Panc1 (cell line): ENCODE data around the gene EYA2. TPM values are rescaled to one million over a fixed set of nuclear protein-coding genes. Genes with fewer than 3 reads are reported as not detected.

Source experiments
- ATAC-seq: fragments of 200-7000 bp; cut with Tn5 transposase; 2 replicates; pipeline ENCODE4 v1.9.1; 2020; ENCODE audit warnings: mild to moderate bottlenecking, moderate library complexity
- BruUV-seq: library from RNA; stranded (reverse); fragments of 400-500 nt; replicated peaks from 2 replicates; lab custom pipeline; 2021; lab: Mats Ljungman, UMichigan
- CTCF ChIA-PET: fragments of 300-600 bp; sonication (Branson Sonifier 250); formaldehyde crosslinking; loops from one replicate; lab custom pipeline; 2022; ENCODE audit warnings: antibody characterized with exemption; lab: Charles Lee
- POLR2A ChIA-PET: fragments of 300-600 bp; sonication (Branson Sonifier 250); formaldehyde crosslinking; loops from one replicate; lab custom pipeline; 2022; ENCODE audit warnings: antibody characterized with exemption; lab: Charles Lee
- DNase-seq: peaks from one replicate; pipeline ENCODE4 v3.0.0-alpha.2; 2010; ENCODE audit warnings: low read depth, low spot score
- H3K27ac ChIP-seq: 2 replicates; pipeline ENCODE4 v1.5.1; 2011; ENCODE audit warnings: mild to moderate bottlenecking, low read length, inconsistent platforms
- H3K27me3 ChIP-seq: fragments of 200-500 bp; sonication (Bioruptor generic); 2 replicates; pipeline ENCODE4 v1.6.0; 2014; ENCODE audit warnings: low read length, inconsistent platforms; ENCODE audit not compliant: control insufficient read depth, insufficient read depth
- H3K36me3 ChIP-seq: fragments of 200-500 bp; sonication (Bioruptor generic); 2 replicates; pipeline ENCODE4 v1.5.1; 2014; ENCODE audit warnings: inconsistent platforms, mild to moderate bottlenecking, low read length, moderate library complexity; ENCODE audit not compliant: control insufficient read depth, insufficient read depth
- H3K4me1 ChIP-seq: 2 replicates; pipeline ENCODE4 v1.5.1; 2011; ENCODE audit warnings: inconsistent platforms, mild to moderate bottlenecking, low read length, moderate library complexity; ENCODE audit not compliant: control insufficient read depth, insufficient read depth
- H3K4me3 ChIP-seq, 2 experiments: 2 replicates each; pipeline ENCODE4 v1.5.1; 2011 to 2012; ENCODE audit warnings: low read depth in 2 of 2, low read length in 2 of 2, mild to moderate bottlenecking in 2 of 2, inconsistent platforms in 1 of 2, moderate library complexity in 1 of 2
- H3K9me3 ChIP-seq: fragments of 200-500 bp; sonication (Bioruptor generic); 2 replicates; pipeline ENCODE4 v1.5.1; 2014; ENCODE audit warnings: low read depth, mild to moderate bottlenecking, inconsistent platforms, low read length, moderate library complexity; ENCODE audit not compliant: control insufficient read depth, insufficient read depth
- POLR2AphosphoS5 ChIP-seq: IDR thresholded peaks from 2 replicates; pipeline ENCODE4 v1.6.1; 2012; ENCODE audit warnings: mild to moderate bottlenecking, low read depth, low read length, moderate library complexity
- REST ChIP-seq, 2 experiments: IDR thresholded peaks; 2 replicates each; pipeline ENCODE4 v1.6.1; 2011 to 2012; ENCODE audit warnings: low read depth in 2 of 2, control low read depth in 1 of 2, low read length in 1 of 2, mild to moderate bottlenecking in 1 of 2, moderate library complexity in 1 of 2; ENCODE audit not compliant: insufficient read depth in 1 of 2
- SIN3A ChIP-seq: IDR thresholded peaks from 2 replicates; pipeline ENCODE4 v1.6.1; 2012; ENCODE audit warnings: low read depth, mild to moderate bottlenecking, low read length, moderate library complexity, borderline replicate concordance; ENCODE audit not compliant: insufficient read depth
- TCF7L2 ChIP-seq: IDR thresholded peaks from 2 replicates; pipeline ENCODE4 v1.6.1; 2011; ENCODE audit warnings: mild to moderate bottlenecking, low read depth, low read length, inconsistent platforms
- in situ Hi-C: cut with HindIII; loops from 2 replicates; pipeline ENCODE4 v1.10.0; 2016; ENCODE audit warnings: low sequenced_read_pairs, low pct_unique_long_range_greater_than_20kb
- intact Hi-C: fragments of 100-400 bp; cut with micrococcal nuclease; formaldehyde crosslinking; loops from one replicate; pipeline ENCODE4 v1.10.0; 2022; ENCODE audit not compliant: unreplicated experiment
- total RNA-seq: library from RNA; stranded (reverse); gene quantifications from one replicate; pipeline ENCODE4 v1.2.1, GENCODE V29; 2021; ENCODE audit not compliant: unreplicated experiment
- TF ChIP-seq, protein P1 (sequence below): fragments of 450-650 bp; IDR thresholded peaks from 2 replicates; pipeline ENCODE4 v1.5.1; 2017; ENCODE audit warnings: mild to moderate bottlenecking

The EYA2 gene
- total RNA-seq, 1 experiment from 2014 or later = 1.9 TPM

DNA sequence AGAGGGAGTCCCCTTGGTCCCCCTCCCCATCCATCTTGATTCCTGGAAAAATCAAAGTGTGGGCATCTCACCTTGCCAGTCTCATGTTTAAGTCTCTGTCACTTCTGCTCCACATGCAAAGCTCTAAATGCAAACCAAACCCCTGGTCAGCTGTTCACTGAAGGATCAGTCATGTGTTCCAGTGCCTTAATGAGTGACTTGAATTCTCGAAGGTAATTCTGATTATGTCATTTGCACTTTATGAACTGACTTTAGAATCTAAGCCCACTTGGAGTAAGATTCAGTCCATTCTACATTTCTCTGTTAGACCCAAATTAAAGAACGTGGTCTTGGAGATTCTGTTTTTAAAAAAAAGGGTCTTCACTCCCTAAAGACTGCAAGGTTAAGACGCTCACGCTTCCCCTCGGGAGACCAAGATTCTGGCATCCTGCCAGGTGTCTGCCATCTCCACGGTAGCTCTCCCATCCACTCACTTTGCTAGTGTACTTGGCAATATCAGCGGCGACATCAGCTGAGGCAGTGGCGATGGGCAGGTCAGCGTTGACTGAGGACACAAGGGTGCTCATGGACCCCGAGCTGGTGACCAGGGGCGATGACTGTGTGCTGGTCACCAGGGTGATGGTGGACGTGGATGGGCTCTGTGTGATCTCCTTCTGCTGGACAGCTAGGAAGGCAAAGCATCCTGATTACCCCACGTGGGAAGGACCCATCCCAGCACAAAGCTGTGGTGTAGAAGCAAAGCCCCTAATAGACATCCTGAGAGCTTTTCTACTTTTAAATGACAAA, 341.4 kb downstream of the EYA2 start:
- H3K27ac ChIP-seq = no peak overlapping the region
- peaks cover 15% of the 10 kb centered on the region for H3K36me3 ChIP-seq
- H3K4me3 ChIP-seq = no peak overlapping the region
- in situ Hi-C loops = no loop called here
- DNase-seq = no peak
- ChIA-PET POLR2A (interaction anchor here (0.5 kb wide), 1 partner anchor 397 kb away, joined by 5 read pairs; no protein-coding TSS in a partner anchor), CTCF (no interaction called here)
- ATAC-seq = no peak
- intact Hi-C loops = no loop called here
- no peaks in the 10 kb centered on the region for H3K9me3 ChIP-seq
- TF ChIP-seq TCF7L2 (no peak), SIN3A (no peak), REST (IDR thresholded peaks at IDR 0.05; ENCODE audit: insufficient read depth in 1 of 2, low read depth in 2 of 2, low read length in 1 of 2) (no peak), POLR2AphosphoS5 (no peak)
- TF ChIP-seq, protein P1, sequence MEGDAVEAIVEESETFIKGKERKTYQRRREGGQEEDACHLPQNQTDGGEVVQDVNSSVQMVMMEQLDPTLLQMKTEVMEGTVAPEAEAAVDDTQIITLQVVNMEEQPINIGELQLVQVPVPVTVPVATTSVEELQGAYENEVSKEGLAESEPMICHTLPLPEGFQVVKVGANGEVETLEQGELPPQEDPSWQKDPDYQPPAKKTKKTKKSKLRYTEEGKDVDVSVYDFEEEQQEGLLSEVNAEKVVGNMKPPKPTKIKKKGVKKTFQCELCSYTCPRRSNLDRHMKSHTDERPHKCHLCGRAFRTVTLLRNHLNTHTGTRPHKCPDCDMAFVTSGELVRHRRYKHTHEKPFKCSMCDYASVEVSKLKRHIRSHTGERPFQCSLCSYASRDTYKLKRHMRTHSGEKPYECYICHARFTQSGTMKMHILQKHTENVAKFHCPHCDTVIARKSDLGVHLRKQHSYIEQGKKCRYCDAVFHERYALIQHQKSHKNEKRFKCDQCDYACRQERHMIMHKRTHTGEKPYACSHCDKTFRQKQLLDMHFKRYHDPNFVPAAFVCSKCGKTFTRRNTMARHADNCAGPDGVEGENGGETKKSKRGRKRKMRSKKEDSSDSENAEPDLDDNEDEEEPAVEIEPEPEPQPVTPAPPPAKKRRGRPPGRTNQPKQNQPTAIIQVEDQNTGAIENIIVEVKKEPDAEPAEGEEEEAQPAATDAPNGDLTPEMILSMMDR = no peak
- no peaks in the 10 kb centered on the region for H3K4me1 ChIP-seq
- no peaks in the 10 kb centered on the region for H3K27me3 ChIP-seq
- BruUV-seq = no TSS peak

DNA sequence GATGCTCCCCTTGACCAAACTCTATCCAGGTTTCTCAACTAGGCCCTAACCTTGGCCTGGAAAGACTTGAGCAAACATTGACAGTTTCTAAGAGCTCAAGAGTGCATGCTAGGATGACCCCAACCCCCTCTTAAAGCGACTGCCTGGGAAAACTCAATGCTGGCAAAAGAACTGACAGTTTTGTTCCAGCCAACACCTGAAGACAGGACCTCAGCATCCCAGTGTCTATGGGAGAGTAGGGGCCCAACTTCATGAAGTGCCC, 341.9 kb downstream of the EYA2 start:
- CTCF ChIA-PET = no interaction called here

More for the DNA sequence above, 341.9 kb downstream of the EYA2 start:
- no peak for DNase-seq
- H3K27ac ChIP-seq = no peak overlapping the region
- POLR2A ChIA-PET = no interaction called here
- in situ Hi-C loops (no loop called here), intact Hi-C loops (no loop called here)
- H3K9me3 ChIP-seq = no peaks in the 10 kb centered on the region
- no peak for ATAC-seq
- H3K4me1 ChIP-seq = no peaks in the 10 kb centered on the region
- peaks cover 15% of the 10 kb centered on the region for H3K36me3 ChIP-seq
- BruUV-seq = no TSS peak
- no peak overlapping the region for H3K4me3 ChIP-seq
- no peaks in the 10 kb centered on the region for H3K27me3 ChIP-seq
- TF ChIP-seq SIN3A (no peak), REST (IDR thresholded peaks at IDR 0.05; ENCODE audit: insufficient read depth in 1 of 2, low read depth in 2 of 2, low read length in 1 of 2) (no peak), TCF7L2 (no peak), POLR2AphosphoS5 (no peak)
- TF ChIP-seq, protein P1 = no peak
